C4-2B (cell line): ENCODE measurements around the gene CMYA5.

ENCODE experiments used
- ZFX ChIP-seq: fragments of 450-650 bp; IDR thresholded peaks from 2 replicates; pipeline ENCODE4 v1.6.1; 2017
- TF ChIP-seq, protein P1 (sequence below): fragments of 450-650 bp; conservative IDR thresholded peaks from 2 replicates; pipeline ENCODE4 v1.5.1; 2017; ENCODE audit warnings: mild to moderate bottlenecking

DNA sequence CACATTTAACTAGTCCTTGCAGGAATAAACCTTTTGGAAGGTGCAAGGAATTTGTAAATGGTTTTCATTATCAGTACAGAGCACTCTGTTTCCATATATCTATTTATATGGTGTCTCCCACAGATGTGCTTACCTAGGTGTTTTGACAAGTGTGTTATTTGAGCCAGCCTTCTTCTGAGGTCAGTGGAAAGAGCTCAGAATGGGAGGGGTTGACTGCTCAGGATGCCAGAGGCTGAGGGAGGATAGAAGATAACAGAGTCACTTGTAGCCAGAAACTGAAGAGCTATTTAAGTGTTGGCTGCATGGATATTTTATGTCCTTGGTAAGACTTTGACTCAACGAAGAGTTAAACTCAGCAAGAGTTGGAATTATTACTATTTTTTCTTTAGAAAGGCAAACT is 5.0 kb downstream of the CMYA5 start:
- TF ChIP-seq, protein P1, sequence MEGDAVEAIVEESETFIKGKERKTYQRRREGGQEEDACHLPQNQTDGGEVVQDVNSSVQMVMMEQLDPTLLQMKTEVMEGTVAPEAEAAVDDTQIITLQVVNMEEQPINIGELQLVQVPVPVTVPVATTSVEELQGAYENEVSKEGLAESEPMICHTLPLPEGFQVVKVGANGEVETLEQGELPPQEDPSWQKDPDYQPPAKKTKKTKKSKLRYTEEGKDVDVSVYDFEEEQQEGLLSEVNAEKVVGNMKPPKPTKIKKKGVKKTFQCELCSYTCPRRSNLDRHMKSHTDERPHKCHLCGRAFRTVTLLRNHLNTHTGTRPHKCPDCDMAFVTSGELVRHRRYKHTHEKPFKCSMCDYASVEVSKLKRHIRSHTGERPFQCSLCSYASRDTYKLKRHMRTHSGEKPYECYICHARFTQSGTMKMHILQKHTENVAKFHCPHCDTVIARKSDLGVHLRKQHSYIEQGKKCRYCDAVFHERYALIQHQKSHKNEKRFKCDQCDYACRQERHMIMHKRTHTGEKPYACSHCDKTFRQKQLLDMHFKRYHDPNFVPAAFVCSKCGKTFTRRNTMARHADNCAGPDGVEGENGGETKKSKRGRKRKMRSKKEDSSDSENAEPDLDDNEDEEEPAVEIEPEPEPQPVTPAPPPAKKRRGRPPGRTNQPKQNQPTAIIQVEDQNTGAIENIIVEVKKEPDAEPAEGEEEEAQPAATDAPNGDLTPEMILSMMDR: no peak
- no peak for TF ChIP-seq ZFX
